ENCODE results near the gene SLC1A3. TPM values are rescaled to one million over a fixed set of nuclear protein-coding genes. Genes with fewer than 3 reads are reported as not detected.

SLC1A3 gene
- total and polyA plus RNA-seq, 12 donors = 10.0 to 94.1 (median 43.2) TPM

GRCh38 chr5:36621985-36622384 is 15.6 kb downstream of the SLC1A3 start:
- 62 to 76% (median 73%) methylated on average over 6 of the region's 6 CpGs for WGBS, 4 donors
- TF ChIP-seq CTCF (IDR thresholded peaks at IDR 0.05) = no peak
- no peak for TF ChIP-seq POLR2A (IDR thresholded peaks at IDR 0.05)
- DNase-seq = no peak

GRCh38 chr5:36623832-36624231 is 17.4 kb downstream of the SLC1A3 start:
- DNase-seq = no peak
- Histone ChIP-seq H3K27ac (no peak overlapping the region), H3K4me3 (no peak overlapping the region), H3K4me1 (replicated peaks in 1 of 2) (no peaks in the 10 kb centered on the region), H3K36me3 (replicated peaks in 1 of 2) (no peaks in the 10 kb centered on the region), H3K27me3 (no peaks in the 10 kb centered on the region), H3K9me3 (replicated peaks in 1 of 3) (peaks cover 0 to 6% (median 0%) of the 10 kb centered on the region in 3 donors)
- 63 to 73% (median 70%) methylated on average over 9 of the region's 9 CpGs for WGBS, 4 donors
- no peak for TF ChIP-seq POLR2A (IDR thresholded peaks at IDR 0.05)
- TF ChIP-seq CTCF (IDR thresholded peaks at IDR 0.05) = no peak
- intact Hi-C loops (cut with DNase I) = no loop called here

More at GRCh38 chr5:36621985-36622384, 15.6 kb downstream of the SLC1A3 start:
- H3K27me3 ChIP-seq = no peaks in the 10 kb centered on the region
- H3K36me3 ChIP-seq (replicated peaks in 1 of 2) = no peaks in the 10 kb centered on the region
- H3K4me1 ChIP-seq (replicated peaks in 1 of 2) = no peaks in the 10 kb centered on the region
- no peak overlapping the region for H3K4me3 ChIP-seq
- peaks cover 0 to 6% (median 0%) of the 10 kb centered on the region in 3 donors for H3K9me3 ChIP-seq (replicated peaks in 1 of 3)
- H3K27ac ChIP-seq = no peak overlapping the region
- intact Hi-C loops (cut with DNase I) = no loop called here

GRCh38 chr5:36624277-36624676 is 17.9 kb downstream of the SLC1A3 start:
- intact Hi-C loops (cut with DNase I) = no loop called here
- Histone ChIP-seq H3K4me1 (replicated peaks in 1 of 2) (no peaks in the 10 kb centered on the region), H3K27me3 (no peaks in the 10 kb centered on the region), H3K9me3 (replicated peaks in 1 of 3) (peaks cover 0 to 6% (median 0%) of the 10 kb centered on the region in 3 donors), H3K27ac (no peak overlapping the region), H3K36me3 (replicated peaks in 1 of 2) (no peaks in the 10 kb centered on the region), H3K4me3 (no peak overlapping the region)
- 76 to 91% (median 82%) methylated on average over 8 of the region's 8 CpGs for WGBS, 4 donors
- no peak for TF ChIP-seq POLR2A (IDR thresholded peaks at IDR 0.05)
- TF ChIP-seq CTCF (IDR thresholded peaks at IDR 0.05) = no peak
- no peak for DNase-seq

- intact Hi-C loops (cut with DNase I) = no loop called here
- Histone ChIP-seq H3K4me3 (no peak overlapping the region), H3K27ac (no peak overlapping the region), H3K9me3 (replicated peaks in 1 of 3) (peaks cover 0 to 6% (median 0%) of the 10 kb centered on the region in 3 donors), H3K27me3 (no peaks in the 10 kb centered on the region), H3K4me1 (replicated peaks in 1 of 2) (no peaks in the 10 kb centered on the region), H3K36me3 (replicated peaks in 1 of 2) (no peaks in the 10 kb centered on the region)
- WGBS, 4 donors = 62 to 82% (median 69%) methylated on average over 2 of the region's 2 CpGs
- TF ChIP-seq POLR2A (IDR thresholded peaks at IDR 0.05) = no peak
- no peak for TF ChIP-seq CTCF (IDR thresholded peaks at IDR 0.05)
- no peak for DNase-seq
These were observed 22.3 kb downstream of the SLC1A3 start for GRCh38 chr5:36628695-36629094.
